Erythroblast (primary cell): Measurements from ENCODE around the gene PLEKHO2.
"Not testable (repeated sequence)": the region's sequence is repeated elsewhere in the genome, so short reads cannot be mapped to it uniquely, and the experiment has no call there.

Experiments
- DNase-seq, 2 experiments: peaks; one replicate each; lab custom pipeline; 2025; lab: John Stamatoyannopoulos, UW
- GATA1 ChIP-seq: IDR thresholded peaks from 2 replicates; pipeline ENCODE4 v1.6.1; 2011; ENCODE audit warnings: low read depth, mild to moderate bottlenecking, control low read depth, low read length, moderate library complexity
- POLR2A ChIP-seq: IDR thresholded peaks from 2 replicates; pipeline ENCODE4 v1.6.1; 2011; ENCODE audit warnings: mild to moderate bottlenecking, low read length

The PLEKHO2 gene, protein sequence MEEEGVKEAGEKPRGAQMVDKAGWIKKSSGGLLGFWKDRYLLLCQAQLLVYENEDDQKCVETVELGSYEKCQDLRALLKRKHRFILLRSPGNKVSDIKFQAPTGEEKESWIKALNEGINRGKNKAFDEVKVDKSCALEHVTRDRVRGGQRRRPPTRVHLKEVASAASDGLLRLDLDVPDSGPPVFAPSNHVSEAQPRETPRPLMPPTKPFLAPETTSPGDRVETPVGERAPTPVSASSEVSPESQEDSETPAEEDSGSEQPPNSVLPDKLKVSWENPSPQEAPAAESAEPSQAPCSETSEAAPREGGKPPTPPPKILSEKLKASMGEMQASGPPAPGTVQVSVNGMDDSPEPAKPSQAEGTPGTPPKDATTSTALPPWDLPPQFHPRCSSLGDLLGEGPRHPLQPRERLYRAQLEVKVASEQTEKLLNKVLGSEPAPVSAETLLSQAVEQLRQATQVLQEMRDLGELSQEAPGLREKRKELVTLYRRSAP

DNA sequence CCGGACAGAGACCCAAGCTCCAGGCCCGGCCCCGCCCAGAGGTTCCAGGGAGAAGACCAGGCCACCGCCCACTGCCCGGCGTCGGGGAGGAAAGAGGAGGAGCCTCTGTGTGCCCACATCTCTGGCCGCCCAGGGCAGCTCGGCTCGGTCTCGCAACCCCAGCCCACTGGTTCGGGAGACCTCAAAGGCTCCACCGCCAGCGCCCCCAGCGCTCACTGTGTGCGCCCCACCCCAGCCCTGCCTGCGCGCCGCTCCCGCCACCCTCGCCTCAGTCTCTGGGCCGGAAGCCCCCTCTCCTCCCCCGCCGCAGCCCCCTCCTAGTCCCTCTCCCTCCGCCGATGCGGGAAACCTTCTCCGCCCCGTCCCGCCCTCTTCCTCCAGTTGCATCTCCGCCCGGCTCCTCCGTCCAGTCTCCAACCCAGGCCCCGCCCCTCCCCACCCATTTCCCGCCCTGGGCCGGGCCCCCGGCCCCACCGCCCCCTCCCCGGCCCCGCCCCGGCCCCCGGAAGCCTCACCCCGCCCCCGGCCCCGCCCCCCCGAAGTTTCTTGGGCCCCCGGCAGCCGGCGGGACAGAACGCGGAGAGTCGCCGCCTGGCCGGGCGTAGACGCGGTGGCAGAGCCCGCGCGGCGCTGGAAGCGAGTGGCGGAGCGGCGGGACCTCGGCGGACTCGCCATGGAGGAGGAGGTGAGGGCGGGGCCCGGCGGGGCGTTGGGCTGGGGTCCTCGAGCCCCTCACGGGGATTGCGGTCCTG is at the start of gene PLEKHO2:
Gene PLEKHO2 (plus strand): TSS at position 572 of the 752 bp plus-strand sequence. CDS start 102 bp downstream, at position 674.
- DNase-seq = peak; percentile 82
- TF ChIP-seq GATA1 (no peak), POLR2A (no peak)

DNA sequence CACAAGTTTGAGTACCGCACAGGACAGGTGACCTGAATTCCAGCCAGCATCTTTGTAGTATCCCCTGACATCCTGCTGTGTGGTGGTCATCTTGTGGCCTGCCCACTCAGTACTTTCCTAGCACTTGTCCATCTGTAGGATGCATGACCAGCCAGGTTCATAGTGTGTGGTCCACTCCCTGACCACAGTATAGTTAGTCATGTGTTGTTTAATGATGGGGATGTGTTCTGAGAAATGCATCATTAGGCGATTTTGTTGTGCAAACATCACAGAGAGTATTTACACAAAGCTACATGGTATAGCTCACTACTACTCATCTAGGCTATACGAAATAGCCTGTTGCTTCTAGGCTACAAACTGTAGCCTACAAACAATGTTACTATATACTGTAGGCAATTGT is 49.4 kb upstream of the PLEKHO2 start:
- TF ChIP-seq GATA1 (no peak), POLR2A (no peak)
- no peak for DNase-seq

DNA sequence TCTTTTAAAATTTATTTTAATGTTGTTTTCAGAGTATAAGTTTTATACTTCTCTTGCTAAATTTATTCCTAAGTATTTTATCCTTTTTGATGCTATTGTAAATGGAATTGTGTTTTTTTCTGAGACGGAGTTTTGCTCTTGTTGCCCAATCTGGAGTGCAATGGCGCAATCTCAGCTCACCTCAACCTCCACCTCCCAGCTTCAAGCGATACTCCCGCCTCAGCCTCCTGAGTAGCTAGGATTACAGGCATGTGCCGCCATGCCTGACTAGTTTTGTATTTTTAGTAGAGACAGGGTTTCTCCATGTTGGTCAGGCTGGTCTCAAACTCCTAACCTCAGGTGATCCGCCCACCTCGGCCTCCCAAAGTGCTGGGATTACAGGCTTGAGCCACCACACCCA is 46.4 kb upstream of the PLEKHO2 start:
- DNase-seq = not testable (repeated sequence)

DNA sequence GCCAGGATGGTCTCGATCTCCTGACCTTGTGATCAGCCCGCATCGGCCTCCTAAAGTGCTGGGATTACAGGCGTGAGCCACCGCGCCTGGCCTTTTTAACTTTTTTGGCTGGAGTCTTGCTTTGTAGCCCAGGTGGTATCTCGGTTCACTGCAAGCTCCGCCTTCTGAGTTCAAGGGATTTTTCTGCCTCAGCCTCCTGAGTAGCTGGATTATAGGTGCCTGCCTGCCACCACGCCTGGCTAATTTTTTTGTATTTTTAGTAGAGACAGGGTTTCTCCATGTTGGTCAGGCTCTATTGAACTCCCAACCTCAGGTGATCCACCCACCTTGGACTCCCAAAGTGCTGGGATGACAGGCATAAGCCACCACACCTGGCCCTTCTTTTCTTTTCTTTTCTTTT is 45.8 kb upstream of the PLEKHO2 start:
- not testable (repeated sequence) for DNase-seq

DNA sequence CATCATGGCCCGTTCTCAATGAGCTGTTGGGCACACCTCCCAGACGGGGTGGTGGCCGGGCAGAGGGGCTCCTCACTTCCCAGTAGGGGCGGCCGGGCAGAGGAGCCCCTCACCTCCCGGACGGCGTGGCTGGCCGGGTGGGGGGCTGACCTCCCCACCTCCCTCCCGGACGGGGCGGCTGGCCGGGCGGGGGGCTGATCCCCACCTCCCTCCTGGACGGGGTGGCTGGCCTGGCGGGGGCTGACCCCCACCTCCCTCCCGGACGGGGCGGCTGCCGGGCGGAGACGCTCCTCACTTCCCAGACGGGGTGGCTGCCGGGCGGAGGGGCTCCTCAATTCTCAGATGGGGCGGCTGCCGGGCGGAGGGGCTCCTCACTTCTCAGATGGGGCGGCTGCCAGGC is 42.8 kb upstream of the PLEKHO2 start:
- DNase-seq = not testable (repeated sequence)

DNA sequence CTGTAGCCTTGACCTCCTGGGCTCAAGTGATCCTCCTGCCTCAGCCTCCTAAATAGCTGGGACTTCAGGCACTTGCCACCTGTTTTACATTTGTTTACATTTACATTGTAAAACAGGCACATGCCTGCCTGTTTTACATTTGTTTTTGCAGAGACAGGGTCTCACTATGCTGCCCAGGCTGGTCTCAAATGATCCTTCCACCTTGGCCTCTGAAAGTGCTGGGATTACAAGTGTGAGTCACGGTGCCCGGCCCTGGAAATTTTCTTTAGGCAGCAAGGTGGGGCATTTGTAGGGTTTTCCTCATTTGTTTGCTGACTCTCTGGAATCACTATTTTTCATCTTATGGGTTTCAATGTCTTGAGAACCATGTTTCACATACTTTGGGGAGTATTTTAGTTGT is 41.2 kb upstream of the PLEKHO2 start:
- TF ChIP-seq GATA1 (no peak), POLR2A (no peak)
- no peak for DNase-seq

DNA sequence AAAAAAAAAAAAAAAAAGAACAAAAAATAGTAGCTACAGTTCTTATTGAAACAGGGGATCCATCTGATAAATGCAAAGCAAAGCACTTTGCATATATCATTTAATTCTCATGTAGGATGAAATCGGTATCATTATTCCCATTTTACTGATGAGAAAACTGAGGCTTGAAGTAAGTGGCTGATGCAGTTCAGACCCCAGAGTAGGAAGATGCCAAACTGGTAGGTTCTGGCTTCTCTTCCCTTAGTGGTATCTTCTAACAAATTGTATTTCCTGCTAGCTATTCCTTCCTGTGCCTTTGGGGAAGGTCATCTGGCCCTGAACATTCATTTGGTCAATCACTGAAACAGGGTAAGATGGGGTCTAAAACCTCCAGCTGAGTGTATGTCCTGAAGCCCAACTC is 38.2 kb upstream of the PLEKHO2 start:
- TF ChIP-seq GATA1 (no peak), POLR2A (no peak)
- no peak for DNase-seq

DNA sequence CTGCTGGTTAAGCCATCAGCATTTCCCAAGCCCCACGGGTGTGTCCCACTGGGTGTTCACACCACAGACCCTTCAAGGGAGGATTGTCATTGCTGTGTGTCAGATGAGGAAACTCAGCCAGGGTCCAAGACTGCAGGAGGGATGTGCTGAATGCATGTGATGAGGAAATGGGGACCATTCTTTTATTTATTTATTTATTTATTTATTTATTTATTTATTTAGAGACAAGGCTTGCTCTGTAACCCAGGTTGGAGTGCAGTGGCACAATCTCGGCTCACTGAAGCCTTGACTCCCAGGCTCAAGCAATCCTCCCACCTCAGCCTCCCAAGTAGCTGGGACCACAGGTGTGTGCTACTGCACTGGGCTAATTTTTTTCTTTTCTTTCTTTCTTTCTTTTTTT is 37.1 kb upstream of the PLEKHO2 start:
- TF ChIP-seq POLR2A = no peak
- no peak for TF ChIP-seq GATA1
- DNase-seq = no peak

DNA sequence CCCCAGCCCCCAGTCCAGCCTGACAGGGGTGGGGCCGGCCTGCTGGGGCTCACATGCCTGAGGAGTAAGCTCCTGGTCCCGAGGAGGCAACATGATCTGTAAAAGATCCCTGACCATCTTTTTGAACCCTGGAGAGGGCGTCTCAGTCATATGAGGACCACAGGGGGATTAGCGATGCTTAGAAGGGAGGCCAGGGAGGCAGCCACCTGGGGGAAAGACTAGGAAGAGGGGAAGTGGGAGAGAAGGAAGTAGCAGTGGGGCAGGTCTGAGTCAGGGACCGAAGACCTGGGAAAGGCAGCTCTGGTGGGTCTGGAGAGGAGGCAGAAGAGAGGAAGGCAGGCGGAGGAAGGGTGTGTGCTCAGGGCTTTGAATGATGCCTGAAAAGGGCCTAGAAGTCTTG is 35.2 kb upstream of the PLEKHO2 start:
- no peak for DNase-seq
- no peak for TF ChIP-seq POLR2A
- TF ChIP-seq GATA1 = no peak

DNA sequence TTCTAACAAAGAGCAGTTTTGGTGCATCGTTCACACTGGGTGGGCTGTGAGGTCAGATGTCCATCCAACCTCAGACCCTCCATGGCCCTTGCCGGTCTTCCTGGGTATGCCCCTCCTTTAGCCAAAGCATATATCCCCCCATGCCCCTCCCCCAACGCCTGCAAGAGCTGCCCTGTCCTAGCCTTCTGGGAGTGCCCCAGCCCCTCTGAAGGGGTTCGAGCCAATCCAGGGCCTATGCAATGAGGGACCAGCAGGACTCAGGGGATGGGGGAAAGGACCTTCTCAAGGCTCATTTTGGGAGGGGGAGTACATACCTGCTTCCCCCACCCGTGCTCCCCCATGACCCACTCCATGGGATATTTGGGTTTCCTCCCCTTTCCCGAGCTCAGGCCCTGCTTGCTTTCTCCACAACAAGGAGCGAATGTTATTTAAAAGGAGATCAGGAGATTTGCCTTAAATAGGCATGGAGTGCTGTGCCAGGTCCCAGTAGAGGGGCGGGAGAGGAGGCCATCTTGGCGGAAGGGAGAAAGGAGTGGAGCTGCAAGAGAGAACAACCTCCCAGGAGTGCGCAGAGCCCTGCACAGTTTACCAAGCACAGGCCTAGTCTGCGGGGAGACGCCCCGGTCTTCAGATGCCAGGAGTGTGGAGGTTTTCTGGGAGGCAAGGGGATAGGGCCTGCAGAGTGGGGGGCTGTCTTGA is 34.5 kb upstream of the PLEKHO2 start:
- TF ChIP-seq GATA1 (no peak), POLR2A (no peak)

DNA sequence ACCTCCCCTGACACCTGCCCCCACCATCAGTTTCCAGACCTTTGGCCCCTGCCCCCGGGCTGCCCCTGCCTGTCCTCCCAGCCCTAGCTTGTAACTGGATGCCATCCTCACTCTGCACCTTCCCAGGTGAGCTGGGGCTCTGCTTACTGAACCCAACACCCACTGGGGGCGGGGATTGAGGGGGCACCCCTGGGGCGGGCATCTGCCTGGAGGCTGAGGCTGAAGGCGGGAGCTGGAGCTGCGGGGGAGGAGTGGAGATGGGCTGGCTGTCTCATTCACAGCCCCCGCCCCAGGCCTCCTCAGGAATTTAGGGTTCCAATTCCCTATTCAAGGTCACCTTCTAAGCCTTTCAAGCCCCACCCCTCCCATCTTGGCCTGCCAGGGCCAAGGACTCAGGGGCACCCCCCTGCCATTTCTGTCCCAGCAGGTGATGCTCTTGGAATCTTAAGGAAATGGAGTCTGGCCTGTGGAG is 33.9 kb upstream of the PLEKHO2 start:
- TF ChIP-seq POLR2A = no peak
- no peak for TF ChIP-seq GATA1
- DNase-seq = no peak

More for the DNA sequence above, 34.5 kb upstream of the PLEKHO2 start:
- DNase-seq = no peak

DNA sequence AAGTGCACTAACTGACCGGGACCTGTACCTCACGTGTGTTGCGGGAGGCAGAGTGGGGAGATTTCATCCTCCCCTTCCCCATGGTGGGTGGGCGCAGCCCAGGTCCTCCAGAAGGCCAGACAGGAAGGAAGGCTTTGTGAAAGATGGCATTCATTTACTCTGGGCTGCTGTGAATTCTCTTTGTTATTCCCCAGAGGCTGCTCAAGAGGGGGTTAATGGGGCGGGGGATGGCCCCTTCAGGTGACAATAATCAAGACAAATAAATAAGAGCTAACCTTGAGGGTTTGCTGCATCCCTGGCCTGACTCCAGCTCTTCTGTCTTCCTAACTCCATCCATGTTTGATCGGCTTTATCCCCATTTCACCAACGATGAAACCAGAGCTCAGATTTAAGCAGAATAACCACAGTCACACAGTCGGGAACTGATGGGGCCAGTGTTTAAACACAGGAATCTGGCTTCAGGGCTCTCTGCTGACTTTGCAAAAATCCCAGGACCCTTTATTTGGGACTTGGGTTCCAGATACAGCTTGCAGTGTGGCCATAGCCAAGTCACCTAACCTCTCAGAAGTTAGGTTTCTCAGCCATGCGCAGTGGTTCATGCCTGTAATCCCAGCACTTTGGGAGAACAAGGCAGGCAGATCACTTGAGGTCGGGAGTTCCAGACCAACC is 32.8 kb upstream of the PLEKHO2 start:
- no peak for DNase-seq
- TF ChIP-seq POLR2A (no peak), GATA1 (no peak)
